Activated naive CD4-positive, alpha-beta T cell treated with anti-CD3 and anti-CD28 coated beads for 36 hours (primary cell): Measurements from ENCODE around the gene NR3C1. TPM values are rescaled to one million over a fixed set of nuclear protein-coding genes. Genes with fewer than 3 reads are reported as not detected.

ENCODE experiments used
- CTCF ChIA-PET: fragments of 350-600 bp; sonication (Branson Sonifier 250); formaldehyde crosslinking; loops from one replicate; lab custom pipeline; 2021; ENCODE audit warnings: antibody characterized with exemption; lab: Charles Lee
- DNase-seq: peaks from one replicate; pipeline ENCODE4 v3.0.0-alpha.2; 2020
- H3K27ac Mint-ChIP-seq: one replicate; pipeline ENCODE4 v1.8.0; 2021; ENCODE audit warnings: mild to moderate bottlenecking, mixed read lengths
- H3K27me3 Mint-ChIP-seq: one replicate; pipeline ENCODE4 v1.8.0; 2021; ENCODE audit warnings: low read depth, mixed read lengths
- H3K36me3 Mint-ChIP-seq: one replicate; pipeline ENCODE4 v1.8.0; 2021; ENCODE audit warnings: low read depth, mixed read lengths
- H3K4me1 Mint-ChIP-seq: one replicate; pipeline ENCODE4 v1.8.0; 2021; ENCODE audit warnings: low read depth, mixed read lengths
- H3K4me3 Mint-ChIP-seq: one replicate; pipeline ENCODE4 v1.8.0; 2021; ENCODE audit warnings: mild to moderate bottlenecking, moderate library complexity, mixed read lengths
- H3K9me3 Mint-ChIP-seq: one replicate; pipeline ENCODE4 v1.8.0; 2021; ENCODE audit warnings: mixed read lengths
- intact Hi-C: fragments of 100-400 bp; cut with micrococcal nuclease; formaldehyde crosslinking; loops from one replicate; pipeline ENCODE4 v1.15.1; 2023
- total RNA-seq, 2 experiments: library from RNA; stranded (reverse); gene quantifications; one replicate each; pipeline ENCODE4 v1.2.3, GENCODE V29; 2021

The NR3C1 gene
- total RNA-seq = 10 to 100 TPM; 41.8 to 42.9 TPM

DNA sequence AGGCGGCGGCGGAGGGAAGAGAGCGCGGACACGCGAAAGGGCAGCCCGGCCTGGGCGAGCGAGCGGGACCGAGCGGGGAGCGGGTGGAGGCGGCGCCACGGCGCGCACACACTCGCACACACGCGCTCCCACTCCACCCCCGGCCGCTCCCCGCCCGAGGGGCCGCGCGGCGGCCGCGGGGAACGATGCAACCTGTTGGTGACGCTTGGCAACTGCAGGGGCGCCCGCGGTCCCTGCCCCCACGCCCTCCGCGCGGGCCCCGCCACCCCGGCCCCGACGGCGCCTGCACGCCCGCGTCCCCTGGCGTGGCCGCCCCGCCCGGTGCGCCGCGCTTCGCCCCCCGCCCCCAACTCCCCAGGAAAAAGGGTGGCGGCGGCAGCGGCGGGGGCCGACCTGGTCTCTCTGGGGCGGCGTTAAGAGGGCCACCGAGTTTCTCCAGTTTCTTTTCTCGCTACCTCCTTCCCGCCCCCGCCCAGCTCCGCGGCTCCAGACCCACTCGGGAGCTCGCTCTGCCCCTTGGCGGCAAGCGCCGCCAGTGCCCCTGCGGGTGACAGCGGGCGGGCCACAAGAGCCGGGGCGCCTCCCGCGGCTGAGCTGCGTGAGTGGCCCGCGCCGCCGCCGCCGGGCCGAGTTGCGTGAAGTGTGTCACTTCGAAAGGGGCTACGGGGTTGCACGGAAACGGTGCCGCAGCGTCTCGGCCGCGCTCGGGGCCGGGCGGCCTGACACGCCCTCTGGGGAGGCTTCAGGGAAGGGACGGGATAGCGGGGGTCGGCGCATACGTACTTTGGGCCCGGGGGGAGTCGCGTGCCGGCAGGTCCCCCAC, at the start of gene NR3C1:
Gene NR3C1, minus strand, starts transcription at position 94 of the 823 bp plus-strand sequence. CDS start 2,847 bp downstream, outside the sequence.
- CTCF ChIA-PET = interaction anchor here (0.6 to 2.4 kb wide), 33 partner anchors 9 to 786 kb away, joined by 3 to 14 read pairs (median 3); no protein-coding TSS in a partner anchor
- H3K9me3 Mint-ChIP-seq = no peaks in the 10 kb centered on the region
- peaks cover 18% of the 10 kb centered on the region for H3K36me3 Mint-ChIP-seq
- peak; percentile 84 for DNase-seq
- H3K27me3 Mint-ChIP-seq = no peaks in the 10 kb centered on the region
- peak within 1 kb of the TSS; percentile 82 for H3K4me3 Mint-ChIP-seq
- H3K4me1 Mint-ChIP-seq = peaks cover 38% of the 10 kb centered on the region
- H3K27ac Mint-ChIP-seq = peak within 1 kb of the TSS; percentile 99
- intact Hi-C loops = loop anchor here (1.0 to 10.0 kb wide), 16 partner anchors 31 to 786 kb away; partner anchors contain the start of genes ARHGAP26, KCTD16 and YIPF5

DNA sequence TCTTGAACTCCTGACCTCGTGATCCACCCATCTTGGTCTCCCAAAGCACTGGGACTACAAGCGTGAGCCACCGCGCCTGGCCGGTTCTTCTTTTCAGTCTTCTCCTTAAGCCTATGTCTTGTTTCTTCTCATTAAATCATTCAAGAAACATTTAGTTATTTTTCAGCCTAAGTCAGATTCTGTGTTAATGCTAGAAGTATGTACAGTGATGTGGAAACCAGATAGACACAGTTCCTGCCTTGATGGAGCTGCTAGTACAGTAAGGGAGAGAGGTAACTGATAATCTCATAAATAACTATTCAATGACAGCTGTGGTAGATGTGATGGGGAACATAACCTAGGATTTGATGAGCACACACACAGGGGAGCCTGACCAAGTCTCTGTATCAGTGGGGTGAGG, 46.3 kb upstream of the NR3C1 start:
- CTCF ChIA-PET = interaction anchor here (0.7 to 1.1 kb wide), 2 partner anchors 47 to 570 kb away, joined by 3 to 4 read pairs; partner anchors contain the start of gene NR3C1
- DNase-seq = no peak
- Mint-ChIP-seq H3K9me3 (no peaks in the 10 kb centered on the region), H3K27me3 (no peaks in the 10 kb centered on the region), H3K36me3 (no peaks in the 10 kb centered on the region), H3K27ac (no peak overlapping the region), H3K4me3 (no peak overlapping the region), H3K4me1 (peaks cover 20% of the 10 kb centered on the region)
- intact Hi-C loops = loop anchor here (5.0 kb wide), 1 partner anchor 432 kb away; no protein-coding TSS in a partner anchor

DNA sequence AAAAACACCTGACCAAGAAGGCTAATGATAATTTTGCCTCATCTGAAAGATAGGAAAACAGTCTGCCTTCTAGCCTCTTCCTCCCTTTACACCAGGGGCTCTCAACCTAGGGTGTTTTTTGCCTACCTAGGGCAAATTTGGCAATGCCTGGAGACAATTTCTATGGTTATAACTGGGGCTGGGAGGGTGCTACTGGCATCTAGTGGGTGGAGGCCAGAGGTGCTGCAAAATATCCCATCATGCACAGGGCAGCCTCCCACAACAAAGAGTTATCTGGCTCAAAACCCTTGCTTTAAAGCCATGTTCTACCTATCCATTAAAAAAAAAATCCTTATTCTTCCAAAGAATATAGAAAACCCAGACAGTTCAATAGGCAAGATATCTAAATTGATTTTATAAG, 45.0 kb upstream of the NR3C1 start:
- intact Hi-C loops = loop anchor here (5.0 kb wide), 1 partner anchor 431 kb away; no protein-coding TSS in a partner anchor
- Mint-ChIP-seq H3K4me3 (no peak overlapping the region), H3K9me3 (no peaks in the 10 kb centered on the region), H3K27me3 (no peaks in the 10 kb centered on the region), H3K27ac (no peak overlapping the region), H3K4me1 (peaks cover 20% of the 10 kb centered on the region), H3K36me3 (no peaks in the 10 kb centered on the region)
- CTCF ChIA-PET = no interaction called here
- DNase-seq = peak; percentile 45

DNA sequence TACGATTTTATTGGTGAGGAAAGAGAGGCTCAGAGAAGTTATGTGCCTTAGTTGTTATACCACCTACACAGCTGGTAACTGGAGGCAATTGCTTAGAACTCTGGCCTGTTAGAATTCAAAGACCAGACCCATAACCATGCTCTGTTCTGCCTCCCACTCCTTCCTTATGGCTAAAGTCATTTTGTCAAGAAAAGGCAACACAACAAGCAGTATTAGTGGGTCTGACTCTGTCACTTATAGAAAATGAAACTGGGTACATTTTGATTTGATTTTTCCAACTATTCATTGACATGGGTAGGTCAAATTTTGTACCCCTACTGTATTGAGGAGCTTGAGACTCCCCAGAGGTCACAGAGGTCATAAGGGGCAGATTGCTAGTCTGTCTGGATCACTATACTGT, 44.5 kb upstream of the NR3C1 start:
- Mint-ChIP-seq H3K4me3 (no peak overlapping the region), H3K9me3 (no peaks in the 10 kb centered on the region), H3K27ac (no peak overlapping the region), H3K27me3 (no peaks in the 10 kb centered on the region), H3K4me1 (peaks cover 20% of the 10 kb centered on the region), H3K36me3 (no peaks in the 10 kb centered on the region)
- intact Hi-C loops = loop anchor here (1.0 to 5.0 kb wide), 2 partner anchors 11 to 431 kb away; no protein-coding TSS in a partner anchor
- no peak for DNase-seq
- CTCF ChIA-PET = no interaction called here

DNA sequence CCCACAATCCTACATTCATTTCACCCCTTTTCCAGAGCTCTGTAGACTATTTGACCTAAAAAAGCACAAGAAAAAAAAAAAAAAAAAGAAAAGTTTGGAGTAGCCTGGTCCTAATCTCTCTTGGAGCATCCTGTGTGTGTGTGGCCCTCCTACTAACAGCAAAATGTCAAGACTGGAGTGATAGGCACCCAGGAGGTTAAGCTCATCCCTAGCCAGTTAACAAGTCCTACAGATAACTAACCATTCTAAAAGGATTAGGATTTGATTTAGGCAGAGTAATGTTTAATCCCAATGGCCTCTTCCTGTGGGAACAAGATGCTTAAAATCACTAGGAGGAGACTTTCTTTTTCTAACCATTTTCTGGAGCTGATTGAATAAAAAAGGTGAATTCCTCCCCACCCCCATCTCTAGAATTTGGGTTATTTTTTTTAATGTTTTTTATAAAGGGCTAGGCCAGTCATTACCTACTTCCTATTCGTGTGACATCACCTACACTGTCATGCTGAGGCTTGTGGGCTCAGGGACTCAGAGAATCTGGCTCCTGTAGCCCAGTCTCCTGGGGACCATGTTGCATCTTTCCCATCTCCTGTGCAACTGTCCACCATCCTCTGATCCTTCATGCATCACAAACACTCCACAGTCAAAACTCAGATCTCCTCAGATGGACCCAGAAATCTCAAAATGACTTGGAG, 43.2 kb upstream of the NR3C1 start:
- CTCF ChIA-PET = interaction anchor here (0.7 to 1.1 kb wide), 4 partner anchors 42 to 444 kb away, joined by 3 to 4 read pairs (median 4); no protein-coding TSS in a partner anchor
- H3K27ac Mint-ChIP-seq = no peak overlapping the region
- no peak overlapping the region for H3K4me3 Mint-ChIP-seq
- H3K9me3 Mint-ChIP-seq = no peaks in the 10 kb centered on the region
- peaks cover 20% of the 10 kb centered on the region for H3K4me1 Mint-ChIP-seq
- H3K36me3 Mint-ChIP-seq = no peaks in the 10 kb centered on the region
- no peaks in the 10 kb centered on the region for H3K27me3 Mint-ChIP-seq
- intact Hi-C loops = loop anchor here (1.0 to 5.0 kb wide), 2 partner anchors 9 to 429 kb away; no protein-coding TSS in a partner anchor
- DNase-seq = peak; percentile 42

DNA sequence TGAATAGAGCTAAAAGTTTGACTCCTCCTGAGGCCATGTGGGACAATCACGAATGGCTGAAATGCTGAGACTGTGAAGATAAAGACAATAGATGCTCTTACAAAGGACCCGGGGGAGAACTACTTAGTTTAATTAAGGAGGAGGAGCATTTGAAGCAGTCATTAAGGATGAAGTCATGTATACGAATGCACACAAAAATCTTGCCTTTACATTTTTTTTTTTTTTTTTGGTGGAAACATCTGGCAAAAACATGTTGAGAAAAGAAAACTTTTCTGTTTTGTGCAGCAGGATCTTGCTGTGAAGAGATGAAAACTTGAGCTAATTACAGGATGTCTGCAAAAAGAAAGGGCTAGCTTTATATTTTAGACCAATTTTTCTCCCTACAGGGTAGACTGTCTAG, 42.3 kb upstream of the NR3C1 start:
- Mint-ChIP-seq H3K4me3 (no peak overlapping the region), H3K4me1 (peaks cover 20% of the 10 kb centered on the region), H3K27ac (no peak overlapping the region), H3K36me3 (no peaks in the 10 kb centered on the region), H3K9me3 (no peaks in the 10 kb centered on the region), H3K27me3 (no peaks in the 10 kb centered on the region)
- no peak for DNase-seq
- CTCF ChIA-PET = interaction anchor here (0.7 to 1.5 kb wide), 4 partner anchors 11 to 443 kb away, joined by 3 to 8 read pairs (median 4); no protein-coding TSS in a partner anchor
- intact Hi-C loops = loop anchor here (5.0 kb wide), 1 partner anchor 428 kb away; no protein-coding TSS in a partner anchor

DNA sequence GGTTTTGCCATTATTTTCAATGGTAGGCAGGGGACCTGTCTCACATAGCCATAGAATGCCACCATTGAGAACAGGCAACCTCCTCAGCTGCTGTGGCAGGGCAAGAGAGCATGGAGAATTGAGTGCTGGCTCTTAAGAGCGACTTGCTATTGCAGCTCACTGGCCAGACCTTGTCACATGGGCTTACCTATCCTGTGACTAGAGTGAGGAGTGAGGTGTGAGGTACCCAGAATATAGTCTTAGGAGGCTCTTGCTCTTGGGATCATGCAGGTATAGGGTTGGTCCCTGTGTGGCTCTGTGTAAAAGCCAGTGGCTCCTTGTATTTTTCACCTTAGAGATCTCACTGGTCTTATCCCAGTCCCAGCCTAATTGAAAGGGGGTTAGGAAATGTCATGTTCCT, 39.8 kb upstream of the NR3C1 start:
- intact Hi-C loops = no loop called here
- Mint-ChIP-seq H3K4me3 (no peak overlapping the region), H3K36me3 (no peaks in the 10 kb centered on the region), H3K9me3 (no peaks in the 10 kb centered on the region), H3K27me3 (no peaks in the 10 kb centered on the region), H3K27ac (no peak overlapping the region), H3K4me1 (peaks cover 16% of the 10 kb centered on the region)
- CTCF ChIA-PET = no interaction called here
- no peak for DNase-seq

DNA sequence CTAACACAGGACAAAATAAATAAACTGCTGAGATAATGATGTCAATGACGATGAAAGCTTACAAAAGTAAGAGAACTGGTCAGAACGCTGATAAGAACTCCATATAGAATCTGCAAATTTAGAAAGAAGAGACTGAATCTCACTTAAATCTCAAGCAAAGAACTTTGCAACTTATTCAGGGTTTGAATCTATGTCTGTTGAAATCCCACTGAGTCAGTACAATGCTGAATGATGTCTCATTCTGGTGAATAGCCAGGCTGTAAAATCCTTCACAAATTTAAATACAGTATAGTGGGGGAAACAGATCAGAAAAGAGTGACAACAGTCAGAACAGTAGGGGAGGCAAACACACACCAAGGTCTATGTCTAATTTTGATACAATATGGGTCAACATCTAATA, 38.9 kb upstream of the NR3C1 start:
- Mint-ChIP-seq H3K27ac (no peak overlapping the region), H3K27me3 (no peaks in the 10 kb centered on the region), H3K4me1 (peaks cover 15% of the 10 kb centered on the region), H3K36me3 (no peaks in the 10 kb centered on the region), H3K4me3 (no peak overlapping the region), H3K9me3 (no peaks in the 10 kb centered on the region)
- DNase-seq = no peak
- CTCF ChIA-PET = no interaction called here
- intact Hi-C loops = no loop called here

DNA sequence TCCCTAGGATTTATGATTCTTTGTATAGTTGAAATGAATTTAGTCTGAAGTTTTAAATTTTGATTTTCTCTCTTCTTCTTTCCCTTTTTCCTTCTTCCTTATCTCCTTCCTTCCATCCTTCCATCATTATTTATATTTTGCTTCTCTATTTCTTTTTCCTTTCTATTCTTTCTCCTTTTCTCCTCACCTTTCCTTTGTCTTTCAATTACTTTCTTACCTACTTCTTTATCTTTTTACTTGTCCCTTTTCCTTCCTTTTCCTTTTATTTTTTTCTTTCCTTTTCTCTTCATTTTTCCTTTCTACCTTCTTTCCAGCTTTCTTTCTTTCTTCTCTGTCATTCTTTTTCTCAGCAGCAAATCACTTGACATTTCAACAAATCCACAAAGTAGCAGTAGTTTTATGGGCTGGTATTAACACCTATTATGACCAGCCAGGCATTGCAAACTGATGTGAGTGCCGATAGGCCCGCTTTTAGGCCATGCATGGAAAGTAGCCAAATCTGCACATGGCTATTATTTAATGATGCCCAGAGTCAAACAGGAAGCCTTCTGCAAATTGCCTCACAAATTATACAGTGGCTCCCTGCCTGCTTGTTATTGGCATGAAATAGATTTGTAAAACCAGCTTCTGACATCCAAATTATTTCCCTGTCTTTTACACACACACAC, 37.1 kb upstream of the NR3C1 start:
- H3K27ac Mint-ChIP-seq = no peak overlapping the region
- DNase-seq = no peak
- intact Hi-C loops = no loop called here
- no peak overlapping the region for H3K4me3 Mint-ChIP-seq
- CTCF ChIA-PET = no interaction called here
- H3K36me3 Mint-ChIP-seq = no peaks in the 10 kb centered on the region
- no peaks in the 10 kb centered on the region for H3K9me3 Mint-ChIP-seq
- H3K4me1 Mint-ChIP-seq = peaks cover 25% of the 10 kb centered on the region
- H3K27me3 Mint-ChIP-seq = no peaks in the 10 kb centered on the region

DNA sequence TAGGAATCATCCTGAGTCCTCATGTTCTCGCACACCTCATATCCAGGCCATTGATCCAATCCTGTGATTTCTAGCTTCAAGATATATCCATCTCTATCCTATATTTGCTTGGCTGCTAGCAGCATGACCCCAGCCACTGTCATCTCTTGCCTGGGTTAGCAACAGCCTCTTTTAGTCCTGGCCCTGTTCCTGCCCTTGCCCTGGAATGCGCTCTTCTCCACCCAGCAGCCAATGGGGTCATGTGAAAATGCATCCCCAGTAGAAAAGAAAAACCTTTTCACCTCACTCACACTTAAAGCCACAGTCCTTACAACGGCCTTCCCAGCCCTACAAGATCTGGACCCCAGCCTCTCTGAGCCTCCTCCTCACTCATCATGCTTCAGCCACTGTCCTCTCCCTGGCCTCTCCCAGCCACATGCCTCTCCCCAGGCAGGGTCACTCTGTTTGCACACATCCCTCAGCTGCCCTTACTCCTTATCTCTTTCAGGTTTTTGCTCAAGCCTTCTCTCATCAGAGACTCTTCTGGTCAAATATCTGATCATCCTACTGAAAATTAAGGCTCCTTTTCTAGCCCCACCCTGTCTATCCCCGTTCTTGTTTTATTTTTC, 34.3 kb upstream of the NR3C1 start:
- CTCF ChIA-PET = no interaction called here
- H3K27ac Mint-ChIP-seq = no peak overlapping the region

DNA sequence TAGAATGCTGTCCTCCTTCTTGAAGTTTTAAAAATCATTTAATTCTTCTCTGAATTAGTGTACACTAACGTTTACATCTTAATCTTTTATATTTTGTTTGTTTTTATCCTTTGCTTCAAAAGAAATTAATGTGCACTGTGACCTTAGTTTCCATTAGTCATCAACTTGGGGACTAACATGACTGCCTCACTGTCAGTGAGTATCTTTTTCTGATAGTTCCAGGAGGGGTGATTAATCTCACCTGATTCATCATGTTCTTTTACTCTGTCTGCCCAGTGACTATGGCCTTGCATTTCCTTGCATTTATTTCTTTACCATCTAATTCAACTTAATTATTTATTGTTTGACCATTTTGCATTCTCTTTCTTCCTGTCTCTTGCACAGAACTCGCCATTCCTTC, 33.4 kb upstream of the NR3C1 start:
- H3K9me3 Mint-ChIP-seq = no peaks in the 10 kb centered on the region
- DNase-seq = no peak
- H3K4me3 Mint-ChIP-seq = no peak overlapping the region
- H3K27me3 Mint-ChIP-seq = no peaks in the 10 kb centered on the region
- no peaks in the 10 kb centered on the region for H3K36me3 Mint-ChIP-seq
- CTCF ChIA-PET = no interaction called here
- no peak overlapping the region for H3K27ac Mint-ChIP-seq
- intact Hi-C loops = loop anchor here (1.0 to 5.0 kb wide), 4 partner anchors 10 to 615 kb away; no protein-coding TSS in a partner anchor
- peaks cover 58% of the 10 kb centered on the region for H3K4me1 Mint-ChIP-seq

More for the DNA sequence above, 34.3 kb upstream of the NR3C1 start:
- Mint-ChIP-seq H3K36me3 (no peaks in the 10 kb centered on the region), H3K4me1 (peaks cover 50% of the 10 kb centered on the region), H3K9me3 (no peaks in the 10 kb centered on the region), H3K4me3 (no peak overlapping the region), H3K27me3 (no peaks in the 10 kb centered on the region)
- intact Hi-C loops = loop anchor here (1.0 to 5.0 kb wide), 4 partner anchors 10 to 615 kb away; no protein-coding TSS in a partner anchor
- no peak for DNase-seq
